GM19395 (cell line): Measurements from ENCODE around the gene DOK7.

Experiments
- ATAC-seq: cut with Tn5 transposase; IDR thresholded peaks from one replicate; pipeline ENCODE4 v1.9.1; 2021; ENCODE audit warnings: mild to moderate bottlenecking, moderate library complexity; ENCODE audit not compliant: unreplicated experiment

Gene DOK7

GRCh38 chr4:3462790-3463415 is at the start of gene DOK7:
TSS of gene DOK7 (plus strand) at chr4:3463306. CDS start at chr4:3463376, 70 bp downstream.
- ATAC-seq: no peak

- no peak for ATAC-seq
These were observed 49.3 kb upstream of the DOK7 start for GRCh38 chr4:3413675-3414420.

- no peak for ATAC-seq
These were observed 48.5 kb upstream of the DOK7 start for GRCh38 chr4:3414421-3415279.

- no peak for ATAC-seq
These were observed 47.5 kb upstream of the DOK7 start for GRCh38 chr4:3415471-3416141.

GRCh38 chr4:3416270-3416669 is 46.8 kb upstream of the DOK7 start:
- ATAC-seq: no peak

- ATAC-seq: no peak
These were observed 46.3 kb upstream of the DOK7 start for GRCh38 chr4:3416821-3417221.

GRCh38 chr4:3417448-3417847 is 45.7 kb upstream of the DOK7 start:
- ATAC-seq: no peak

GRCh38 chr4:3418029-3418762 is 44.9 kb upstream of the DOK7 start:
- no peak for ATAC-seq

GRCh38 chr4:3419836-3420605 is 43.1 kb upstream of the DOK7 start:
- no peak for ATAC-seq

GRCh38 chr4:3420606-3420955 is 42.5 kb upstream of the DOK7 start:
- no peak for ATAC-seq

GRCh38 chr4:3420956-3421355 is 42.1 kb upstream of the DOK7 start:
- ATAC-seq: no peak

- no peak for ATAC-seq
These were observed 41.6 kb upstream of the DOK7 start for GRCh38 chr4:3421470-3421869.

GRCh38 chr4:3422241-3422801 is 40.8 kb upstream of the DOK7 start:
- ATAC-seq: no peak

GRCh38 chr4:3422808-3423297 is 40.3 kb upstream of the DOK7 start:
- ATAC-seq: no peak

GRCh38 chr4:3423406-3423805 is 39.7 kb upstream of the DOK7 start:
- ATAC-seq: no peak

GRCh38 chr4:3423952-3424351 is 39.2 kb upstream of the DOK7 start:
- ATAC-seq: no peak

GRCh38 chr4:3424522-3425095 is 38.5 kb upstream of the DOK7 start:
- no peak for ATAC-seq

GRCh38 chr4:3426465-3427133 is 36.5 kb upstream of the DOK7 start:
- no peak for ATAC-seq

- ATAC-seq: no peak
These were observed 36.0 kb upstream of the DOK7 start for GRCh38 chr4:3427134-3427476.
